ENCODE data around the gene DCLK1. TPM values are rescaled to one million over a fixed set of nuclear protein-coding genes. Genes with fewer than 3 reads are reported as not detected.

Gene DCLK1
- total RNA-seq, 4 donors from 2014 or later, result 0.72 to 9.1 (median 4.9) TPM

DNA sequence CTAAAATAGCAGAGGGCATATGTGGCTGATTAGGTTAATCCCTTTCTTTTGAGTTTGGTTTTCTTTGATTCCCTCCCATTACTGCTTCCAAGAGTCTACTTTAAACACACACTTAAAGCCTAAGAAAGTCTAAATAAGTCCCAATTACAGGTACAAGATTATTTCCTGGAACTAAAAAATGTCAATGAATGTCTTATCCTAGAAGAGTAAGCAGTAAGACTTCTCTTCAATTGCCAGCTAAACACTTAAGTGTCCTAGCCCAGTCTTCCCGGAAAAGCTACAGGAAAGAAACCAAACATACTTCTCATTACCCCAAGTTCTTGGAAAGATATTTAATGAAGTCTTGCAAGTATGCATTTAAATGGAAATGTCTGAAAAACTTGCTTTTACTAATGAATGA is 233.1 kb downstream of the DCLK1 start:
- Histone ChIP-seq H3K4me1 (no peaks in the 10 kb centered on the region), H3K27ac (no peak overlapping the region), H3K9me3 (no peaks in the 10 kb centered on the region), H3K27me3 (no peaks in the 10 kb centered on the region), H3K4me3 (no peak overlapping the region), H3K36me3 (no peaks in the 10 kb centered on the region)
- 89 to 90% methylated on average over 1 of the region's 1 CpG for WGBS, 2 donors
- intact Hi-C loops (cut with DNase I), result no loop called here
- DNase-seq, result no peak
- TF ChIP-seq, protein P1, sequence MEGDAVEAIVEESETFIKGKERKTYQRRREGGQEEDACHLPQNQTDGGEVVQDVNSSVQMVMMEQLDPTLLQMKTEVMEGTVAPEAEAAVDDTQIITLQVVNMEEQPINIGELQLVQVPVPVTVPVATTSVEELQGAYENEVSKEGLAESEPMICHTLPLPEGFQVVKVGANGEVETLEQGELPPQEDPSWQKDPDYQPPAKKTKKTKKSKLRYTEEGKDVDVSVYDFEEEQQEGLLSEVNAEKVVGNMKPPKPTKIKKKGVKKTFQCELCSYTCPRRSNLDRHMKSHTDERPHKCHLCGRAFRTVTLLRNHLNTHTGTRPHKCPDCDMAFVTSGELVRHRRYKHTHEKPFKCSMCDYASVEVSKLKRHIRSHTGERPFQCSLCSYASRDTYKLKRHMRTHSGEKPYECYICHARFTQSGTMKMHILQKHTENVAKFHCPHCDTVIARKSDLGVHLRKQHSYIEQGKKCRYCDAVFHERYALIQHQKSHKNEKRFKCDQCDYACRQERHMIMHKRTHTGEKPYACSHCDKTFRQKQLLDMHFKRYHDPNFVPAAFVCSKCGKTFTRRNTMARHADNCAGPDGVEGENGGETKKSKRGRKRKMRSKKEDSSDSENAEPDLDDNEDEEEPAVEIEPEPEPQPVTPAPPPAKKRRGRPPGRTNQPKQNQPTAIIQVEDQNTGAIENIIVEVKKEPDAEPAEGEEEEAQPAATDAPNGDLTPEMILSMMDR (IDR thresholded peaks at IDR 0.05), result no peak
- no peak for TF ChIP-seq POLR2A (IDR thresholded peaks at IDR 0.05)

DNA sequence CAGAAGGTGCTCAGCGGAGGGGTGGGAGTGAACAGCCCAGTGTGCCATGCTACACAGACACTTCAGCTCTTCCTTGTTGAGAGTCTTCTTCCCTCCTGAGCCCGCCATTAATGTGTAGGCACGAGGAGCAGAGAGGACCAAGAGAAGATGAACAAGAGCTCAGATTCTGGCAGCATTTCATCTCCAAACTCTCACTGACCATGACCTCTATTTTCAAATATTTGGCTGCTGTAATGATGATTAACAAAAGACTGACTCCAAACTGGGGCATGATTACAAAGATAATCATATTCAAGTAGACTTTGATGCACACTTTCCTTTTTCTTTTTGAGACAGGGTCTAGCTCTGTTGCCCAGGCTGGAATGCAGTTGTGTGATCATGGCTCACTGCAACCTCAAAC is 236.5 kb downstream of the DCLK1 start:
- Histone ChIP-seq H3K36me3 (no peaks in the 10 kb centered on the region), H3K27ac (no peak overlapping the region), H3K4me1 (no peaks in the 10 kb centered on the region), H3K27me3 (no peaks in the 10 kb centered on the region), H3K9me3 (no peaks in the 10 kb centered on the region), H3K4me3 (no peak overlapping the region)
- intact Hi-C loops (cut with DNase I), result no loop called here
- DNase-seq, result no peak
- WGBS, 2 donors, result 72 to 78% methylated on average over 3 of the region's 3 CpGs
- TF ChIP-seq, protein P1 (IDR thresholded peaks at IDR 0.05), result no peak
- TF ChIP-seq POLR2A (IDR thresholded peaks at IDR 0.05), result no peak

DNA sequence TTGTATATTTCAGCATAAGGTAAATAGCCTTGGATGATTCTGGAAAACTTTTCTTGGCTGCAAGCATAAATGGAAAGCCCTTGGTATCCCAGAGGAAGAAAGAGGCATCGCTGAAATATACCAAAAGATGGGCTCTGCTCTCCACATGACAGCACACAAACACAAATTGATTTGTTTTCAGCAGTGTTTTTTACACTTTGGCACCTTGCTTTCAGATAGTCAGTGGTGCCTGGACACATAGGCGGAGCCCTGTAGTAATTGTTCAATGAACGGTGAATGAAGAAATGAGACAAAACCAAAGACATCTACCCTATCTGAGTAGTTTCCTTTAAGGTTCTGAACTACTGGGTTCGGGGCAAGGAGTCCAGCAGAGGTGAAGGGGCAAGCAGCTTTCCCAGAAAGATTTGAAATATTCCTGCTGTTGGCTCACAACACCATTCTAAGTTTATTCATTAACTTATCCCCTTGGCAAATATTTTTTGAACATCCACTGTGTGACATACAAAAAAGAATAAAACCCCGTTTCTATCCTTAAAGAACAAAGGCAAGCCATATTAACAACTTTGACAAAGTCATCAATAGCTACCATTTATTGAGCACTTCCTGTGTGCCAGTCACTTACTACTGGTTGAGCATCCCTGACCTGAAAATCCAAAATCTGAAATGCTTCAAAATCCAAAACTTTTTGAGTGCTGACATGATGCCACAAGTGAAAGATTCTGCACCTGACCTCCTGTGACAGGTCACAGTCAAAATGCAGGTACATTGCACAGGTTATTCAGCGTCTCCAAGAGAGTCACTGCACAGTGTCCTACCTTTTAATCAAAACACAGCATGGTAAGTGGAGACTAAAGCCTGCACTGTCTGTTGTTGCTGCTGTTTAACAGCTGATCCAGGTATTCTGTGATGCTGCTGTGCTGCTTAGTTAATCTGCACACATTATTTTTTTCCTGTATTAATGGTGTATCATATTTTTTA is 238.1 kb downstream of the DCLK1 start:
- no peak overlapping the region for H3K4me3 ChIP-seq
- intact Hi-C loops (cut with DNase I), result no loop called here
- no peak for DNase-seq
- H3K27me3 ChIP-seq, result no peaks in the 10 kb centered on the region
- H3K36me3 ChIP-seq, result no peaks in the 10 kb centered on the region
- H3K4me1 ChIP-seq, result no peaks in the 10 kb centered on the region
- WGBS, 2 donors, result 63 to 71% methylated on average over 6 of the region's 6 CpGs
- TF ChIP-seq POLR2A (IDR thresholded peaks at IDR 0.05), result no peak
- TF ChIP-seq, protein P1 (IDR thresholded peaks at IDR 0.05), result no peak
- no peak overlapping the region for H3K27ac ChIP-seq
- H3K9me3 ChIP-seq, result no peaks in the 10 kb centered on the region

DNA sequence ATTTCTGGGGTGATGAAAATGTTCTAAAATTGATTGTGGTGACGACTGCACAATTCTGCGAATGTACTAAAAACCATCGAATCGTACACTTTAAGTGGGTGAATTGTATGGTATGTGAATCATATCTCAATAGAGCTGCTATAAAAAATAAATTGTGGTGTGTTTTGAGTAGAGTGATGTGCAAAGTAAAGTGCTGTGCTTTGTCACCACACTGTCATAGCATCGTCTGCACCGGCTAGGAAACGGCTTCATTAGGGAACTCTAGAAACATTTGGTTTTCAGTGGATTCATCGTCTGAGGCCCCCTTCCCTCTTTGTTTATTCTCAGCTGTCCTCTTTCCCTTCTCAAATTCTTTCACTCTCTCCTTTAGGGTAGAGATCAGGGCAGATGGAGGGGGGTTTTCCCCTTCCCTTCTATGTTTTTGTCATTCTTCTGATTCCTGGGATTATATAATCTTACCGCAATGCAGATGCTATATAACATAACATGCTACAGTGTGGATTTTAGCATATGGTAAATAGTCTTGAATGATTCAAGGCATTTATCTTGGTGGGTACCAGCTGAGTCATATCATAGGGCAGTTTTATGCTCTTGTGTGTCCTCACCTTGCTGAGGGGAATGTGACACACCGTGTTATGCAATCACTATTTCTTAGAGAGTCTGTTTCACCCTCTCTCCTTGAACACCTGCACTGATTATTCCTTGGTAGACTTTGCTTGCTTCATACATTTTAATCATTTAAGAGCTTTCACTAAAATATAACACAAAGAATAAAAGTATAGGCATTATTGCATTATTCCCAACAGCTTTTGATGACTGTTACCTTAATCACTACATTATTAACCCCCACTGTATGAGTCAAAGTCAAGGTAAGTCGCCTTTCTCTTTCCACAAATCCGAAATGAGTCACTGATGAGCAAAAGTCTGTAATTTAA is 239.4 kb downstream of the DCLK1 start:
- Histone ChIP-seq H3K4me1 (no peaks in the 10 kb centered on the region), H3K27me3 (no peaks in the 10 kb centered on the region), H3K9me3 (no peaks in the 10 kb centered on the region), H3K27ac (no peak overlapping the region), H3K36me3 (no peaks in the 10 kb centered on the region), H3K4me3 (no peak overlapping the region)
- TF ChIP-seq POLR2A (IDR thresholded peaks at IDR 0.05), result no peak
- TF ChIP-seq, protein P1 (IDR thresholded peaks at IDR 0.05), result no peak
- WGBS, 2 donors, result 54 to 65% methylated on average over 12 of the region's 12 CpGs
- DNase-seq, result no peak
- intact Hi-C loops (cut with DNase I), result no loop called here

All from esophagus squamous epithelium (tissue), 5 donors.